ENCODE data around the gene SFT2D2.
A peak's percentile ranks its signal among the peaks of the same experiment; 100 is the strongest.

SFT2D2 gene

DNA sequence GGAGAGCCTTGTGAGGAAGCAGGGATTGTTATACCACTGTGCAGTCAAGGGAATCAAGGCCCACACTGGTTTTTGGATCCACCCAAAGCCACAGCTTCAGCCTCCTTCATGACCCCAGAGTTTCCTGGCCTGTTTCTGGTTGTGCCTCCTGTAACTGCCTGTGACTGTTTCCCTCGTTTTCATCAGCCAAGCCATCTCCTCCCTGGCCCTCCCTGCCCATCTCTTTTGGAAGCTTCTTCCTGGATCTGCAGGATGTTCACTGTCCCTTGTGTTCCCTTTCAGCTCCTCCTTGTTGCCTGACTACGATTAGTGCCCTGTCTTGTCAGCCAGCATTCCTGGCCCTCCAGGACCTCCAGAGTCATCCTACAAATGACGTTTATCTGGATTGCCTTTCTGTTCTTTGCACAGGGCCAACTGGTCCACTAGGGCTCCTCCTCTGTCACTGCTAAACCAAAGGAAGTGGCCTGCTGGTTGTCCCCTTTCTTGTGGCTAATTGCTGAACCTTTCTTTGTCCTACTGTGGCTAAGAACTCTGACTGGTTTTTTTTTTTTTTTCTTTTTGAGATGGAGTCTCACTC lies 17.9 kb downstream of the SFT2D2 start:
- Histone ChIP-seq H2BK12ac (ENCODE audit: low read length) (no peak overlapping the region), H3K4me1 (ENCODE audit: control insufficient read depth in 2 of 2, insufficient read depth in 1 of 2, low read depth in 1 of 2, low read length in 2 of 2) (peaks cover 0 to 6% of the 10 kb centered on the region in 2 donors)

GRCh38 chr1:168245042-168245441 lies 19.2 kb downstream of the SFT2D2 start:
- WGBS, 2 donors (ENCODE audit: extremely low coverage in 2 of 2, insufficient read length in 2 of 2, insufficient replicate concordance in 1 of 2), result no CpG with 5 or more reads among the region's 3 CpGs
- H3K27me3 ChIP-seq (ENCODE audit: control insufficient read depth in 3 of 3, insufficient read depth in 3 of 3, low read depth in 1 of 3, low read length in 3 of 3), result no peaks in the 10 kb centered on the region
- H3K9me3 ChIP-seq (replicated peaks in 1 of 2; ENCODE audit: control insufficient read depth in 2 of 2, insufficient read depth in 1 of 2, low read depth in 1 of 2, low read length in 2 of 2), result no peaks in the 10 kb centered on the region
- H3K27ac ChIP-seq (replicated peaks; ENCODE audit: low read length), result no peak overlapping the region
- no peak overlapping the region for H3K18ac ChIP-seq (ENCODE audit: low read length)
- H2BK120ac ChIP-seq (ENCODE audit: low read depth, low read length), result no peak overlapping the region
- H3K4me3 ChIP-seq (ENCODE audit: low read length in 2 of 2), result no peak overlapping the region
- peaks cover 0 to 8% of the 10 kb centered on the region in 2 donors for H3K4me1 ChIP-seq (ENCODE audit: control insufficient read depth in 2 of 2, insufficient read depth in 1 of 2, low read depth in 1 of 2, low read length in 2 of 2)
- peaks cover 13 to 72% of the 10 kb centered on the region in 2 donors for H3K36me3 ChIP-seq (replicated peaks in 1 of 2; ENCODE audit: control insufficient read depth in 2 of 2, insufficient read depth in 2 of 2, low read length in 2 of 2)
- no peak overlapping the region for H2BK15ac ChIP-seq (ENCODE audit: low read length)
- no peak overlapping the region for H2BK12ac ChIP-seq (ENCODE audit: low read length)
- H2AK5ac ChIP-seq (ENCODE audit: low read depth, low read length), result no peak overlapping the region
- no peaks in the 10 kb centered on the region for H3K79me1 ChIP-seq (ENCODE audit: low read depth, low read length)
- no peak overlapping the region for H3K4me2 ChIP-seq (ENCODE audit: insufficient read depth, low read length, poor library complexity, severe bottlenecking)
- DNase-seq (ENCODE audit: low spot score), result no peak
- no peak overlapping the region for H2AFZ ChIP-seq (ENCODE audit: low read length)
- no peak overlapping the region for H4K91ac ChIP-seq (ENCODE audit: low read depth, low read length, poor library complexity)
- no peak overlapping the region for H3K23ac ChIP-seq (ENCODE audit: low read depth, low read length, poor library complexity)
- H3K4ac ChIP-seq (ENCODE audit: low read length), result no peak overlapping the region
- no peak overlapping the region for H3K9ac ChIP-seq (ENCODE audit: low read depth, low read length, poor library complexity)
- no peak overlapping the region for H4K8ac ChIP-seq (ENCODE audit: low read depth, low read length)
- no peak overlapping the region for H3K14ac ChIP-seq (ENCODE audit: low read length)
- no peak overlapping the region for H2BK5ac ChIP-seq (ENCODE audit: low read length)

More for the DNA sequence above, 17.9 kb downstream of the SFT2D2 start:
- Histone ChIP-seq H3K23ac (ENCODE audit: low read depth, low read length, poor library complexity) (peak overlapping the region; percentile 82), H2AK5ac (ENCODE audit: low read depth, low read length) (no peak overlapping the region), H3K36me3 (replicated peaks in 1 of 2; ENCODE audit: control insufficient read depth in 2 of 2, insufficient read depth in 2 of 2, low read length in 2 of 2) (peaks cover 13 to 76% of the 10 kb centered on the region in 2 donors), H3K9me3 (replicated peaks in 1 of 2; ENCODE audit: control insufficient read depth in 2 of 2, insufficient read depth in 1 of 2, low read depth in 1 of 2, low read length in 2 of 2) (no peaks in the 10 kb centered on the region), H3K18ac (ENCODE audit: low read length) (peak overlapping the region; percentile 35), H4K8ac (ENCODE audit: low read depth, low read length) (no peak overlapping the region), H3K9ac (ENCODE audit: low read depth, low read length, poor library complexity) (no peak overlapping the region), H3K79me1 (ENCODE audit: low read depth, low read length) (no peaks in the 10 kb centered on the region), H2BK120ac (ENCODE audit: low read depth, low read length) (no peak overlapping the region), H3K27ac (replicated peaks; ENCODE audit: low read length) (peak overlapping the region; percentile 5), H3K4ac (ENCODE audit: low read length) (no peak overlapping the region), H3K14ac (ENCODE audit: low read length) (no peak overlapping the region), H3K4me3 (ENCODE audit: low read length in 2 of 2) (peak overlapping the region in 1 of 2 donors; percentile 16), H3K4me2 (ENCODE audit: insufficient read depth, low read length, poor library complexity, severe bottlenecking) (no peak overlapping the region), H2BK15ac (ENCODE audit: low read length) (no peak overlapping the region), H2AFZ (ENCODE audit: low read length) (no peak overlapping the region), H3K27me3 (ENCODE audit: control insufficient read depth in 3 of 3, insufficient read depth in 3 of 3, low read depth in 1 of 3, low read length in 3 of 3) (no peaks in the 10 kb centered on the region), H2BK5ac (ENCODE audit: low read length) (no peak overlapping the region), H4K91ac (ENCODE audit: low read depth, low read length, poor library complexity) (no peak overlapping the region)
- no CpG with 5 or more reads among the region's 3 CpGs for WGBS, 2 donors (ENCODE audit: extremely low coverage in 2 of 2, insufficient read length in 2 of 2, insufficient replicate concordance in 1 of 2)
- no peak for DNase-seq (ENCODE audit: low spot score)

DNA sequence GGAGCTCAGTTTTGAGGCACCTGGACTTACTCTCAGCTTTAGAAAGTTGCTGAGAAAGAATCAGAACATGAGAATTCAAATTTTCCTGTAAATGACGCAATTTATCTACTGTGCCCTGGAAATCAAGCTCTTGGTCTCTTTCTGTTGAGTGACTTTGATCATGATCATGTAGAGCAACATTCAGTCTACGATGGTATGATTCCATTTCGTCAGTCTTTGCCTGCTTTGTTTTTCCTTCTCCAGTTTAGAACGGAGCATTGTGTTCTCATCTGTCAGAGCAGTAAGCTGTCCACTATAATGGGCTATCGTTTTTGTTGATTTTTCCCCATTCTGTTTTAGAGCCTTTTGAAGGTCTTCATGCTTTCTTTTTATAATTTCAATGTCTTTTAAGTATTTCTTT lies 20.7 kb downstream of the SFT2D2 start:
- peaks cover 13 to 68% of the 10 kb centered on the region in 2 donors for H3K36me3 ChIP-seq (replicated peaks in 1 of 2; ENCODE audit: control insufficient read depth in 2 of 2, insufficient read depth in 2 of 2, low read length in 2 of 2)
- no peak overlapping the region for H4K8ac ChIP-seq (ENCODE audit: low read depth, low read length)
- no peak for DNase-seq (ENCODE audit: low spot score)

DNA sequence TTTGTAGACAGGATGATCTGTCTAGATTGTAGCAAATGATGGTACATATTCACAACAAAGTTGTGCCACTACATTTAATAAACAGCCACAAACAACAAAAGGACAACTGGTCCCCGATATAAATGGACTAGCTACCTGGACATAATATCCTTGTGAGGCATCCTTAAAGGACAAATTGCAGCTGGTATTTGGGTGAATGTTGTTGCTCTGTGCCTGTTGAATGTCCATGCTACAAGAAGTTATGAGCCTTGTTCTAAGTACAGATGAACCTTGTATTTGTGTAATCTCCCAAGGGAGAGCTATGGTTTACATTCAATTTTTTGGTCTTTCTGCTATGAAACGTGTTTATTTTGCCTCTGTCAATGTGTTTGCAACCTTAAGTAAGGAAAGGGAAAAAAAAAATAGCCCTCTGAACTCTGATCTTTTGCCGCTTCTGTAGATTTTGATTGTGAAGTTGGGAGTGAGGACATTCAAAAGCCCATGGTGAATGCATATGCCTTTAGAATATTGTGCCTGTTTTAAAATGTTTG lies 26.5 kb downstream of the SFT2D2 start:
- no CpG with 5 or more reads among the region's 3 CpGs for WGBS, 2 donors (ENCODE audit: extremely low coverage in 2 of 2, insufficient read length in 2 of 2, insufficient replicate concordance in 1 of 2)
- H3K14ac ChIP-seq (ENCODE audit: low read length), result no peak overlapping the region
- no peak overlapping the region for H3K27ac ChIP-seq (replicated peaks; ENCODE audit: low read length)
- H2AK5ac ChIP-seq (ENCODE audit: low read depth, low read length), result no peak overlapping the region
- no peak overlapping the region for H3K4me3 ChIP-seq (ENCODE audit: low read length in 2 of 2)
- no peak overlapping the region for H3K4me2 ChIP-seq (ENCODE audit: insufficient read depth, low read length, poor library complexity, severe bottlenecking)
- H3K9ac ChIP-seq (ENCODE audit: low read depth, low read length, poor library complexity), result no peak overlapping the region
- no peak overlapping the region for H4K8ac ChIP-seq (ENCODE audit: low read depth, low read length)
- H2BK12ac ChIP-seq (ENCODE audit: low read length), result no peak overlapping the region
- H2AFZ ChIP-seq (ENCODE audit: low read length), result no peak overlapping the region
- peaks cover 3 to 20% of the 10 kb centered on the region in 2 donors for H3K9me3 ChIP-seq (replicated peaks in 1 of 2; ENCODE audit: control insufficient read depth in 2 of 2, insufficient read depth in 1 of 2, low read depth in 1 of 2, low read length in 2 of 2)
- H3K4me1 ChIP-seq (ENCODE audit: control insufficient read depth in 2 of 2, insufficient read depth in 1 of 2, low read depth in 1 of 2, low read length in 2 of 2), result peaks cover 0 to 8% of the 10 kb centered on the region in 2 donors
- no peaks in the 10 kb centered on the region for H3K79me1 ChIP-seq (ENCODE audit: low read depth, low read length)
- H3K18ac ChIP-seq (ENCODE audit: low read length), result no peak overlapping the region
- no peak overlapping the region for H2BK15ac ChIP-seq (ENCODE audit: low read length)
- no peak for DNase-seq (ENCODE audit: low spot score)
- peaks cover 0 to 19% of the 10 kb centered on the region in 2 donors for H3K36me3 ChIP-seq (replicated peaks in 1 of 2; ENCODE audit: control insufficient read depth in 2 of 2, insufficient read depth in 2 of 2, low read length in 2 of 2)
- H4K91ac ChIP-seq (ENCODE audit: low read depth, low read length, poor library complexity), result no peak overlapping the region
- no peak overlapping the region for H2BK120ac ChIP-seq (ENCODE audit: low read depth, low read length)
- H3K4ac ChIP-seq (ENCODE audit: low read length), result no peak overlapping the region
- H3K27me3 ChIP-seq (ENCODE audit: control insufficient read depth in 3 of 3, insufficient read depth in 3 of 3, low read depth in 1 of 3, low read length in 3 of 3), result no peaks in the 10 kb centered on the region
- H2BK5ac ChIP-seq (ENCODE audit: low read length), result no peak overlapping the region
- no peak overlapping the region for H3K23ac ChIP-seq (ENCODE audit: low read depth, low read length, poor library complexity)

More for the DNA sequence above, 20.7 kb downstream of the SFT2D2 start:
- Histone ChIP-seq H3K4me2 (ENCODE audit: insufficient read depth, low read length, poor library complexity, severe bottlenecking) (no peak overlapping the region), H4K91ac (ENCODE audit: low read depth, low read length, poor library complexity) (no peak overlapping the region), H3K27me3 (ENCODE audit: control insufficient read depth in 3 of 3, insufficient read depth in 3 of 3, low read depth in 1 of 3, low read length in 3 of 3) (no peaks in the 10 kb centered on the region), H3K18ac (ENCODE audit: low read length) (no peak overlapping the region), H2BK12ac (ENCODE audit: low read length) (no peak overlapping the region), H3K23ac (ENCODE audit: low read depth, low read length, poor library complexity) (no peak overlapping the region), H3K14ac (ENCODE audit: low read length) (no peak overlapping the region), H2AFZ (ENCODE audit: low read length) (no peak overlapping the region), H3K9ac (ENCODE audit: low read depth, low read length, poor library complexity) (no peak overlapping the region), H3K4ac (ENCODE audit: low read length) (no peak overlapping the region), H2BK5ac (ENCODE audit: low read length) (no peak overlapping the region), H3K27ac (replicated peaks; ENCODE audit: low read length) (no peak overlapping the region), H3K79me1 (ENCODE audit: low read depth, low read length) (no peaks in the 10 kb centered on the region), H3K4me1 (ENCODE audit: control insufficient read depth in 2 of 2, insufficient read depth in 1 of 2, low read depth in 1 of 2, low read length in 2 of 2) (peaks cover 0 to 14% of the 10 kb centered on the region in 2 donors), H2BK120ac (ENCODE audit: low read depth, low read length) (no peak overlapping the region), H2AK5ac (ENCODE audit: low read depth, low read length) (no peak overlapping the region), H2BK15ac (ENCODE audit: low read length) (no peak overlapping the region), H3K4me3 (ENCODE audit: low read length in 2 of 2) (no peak overlapping the region), H3K9me3 (replicated peaks in 1 of 2; ENCODE audit: control insufficient read depth in 2 of 2, insufficient read depth in 1 of 2, low read depth in 1 of 2, low read length in 2 of 2) (no peaks in the 10 kb centered on the region)
- no CpG with 5 or more reads among the region's 5 CpGs for WGBS, 2 donors (ENCODE audit: extremely low coverage in 2 of 2, insufficient read length in 2 of 2, insufficient replicate concordance in 1 of 2)
